ENCODE measurements around the gene PCDHB14. TPM values are rescaled to one million over a fixed set of nuclear protein-coding genes. Genes with fewer than 3 reads are reported as not detected.
A peak's percentile ranks its signal among the peaks of the same experiment; 100 is the strongest.
"Not testable (repeated sequence)": the region's sequence is repeated elsewhere in the genome, so short reads cannot be mapped to it uniquely, and the experiment has no call there.

The PCDHB14 gene
- total RNA-seq, 1 donor from 2014 or later: 16.5 TPM

GRCh38 chr5:141208478-141208877 lies 14.7 kb upstream of the PCDHB14 start, which contains the start of gene PCDHB12:
Gene PCDHB12 (plus strand): TSS chr5:141208719. CDS start chr5:141208908, 189 bp downstream.
- peak within 1 kb of the TSS; percentile 95 for H3K27ac Mint-ChIP-seq (ENCODE audit: unreplicated experiment)
- peaks cover 11% of the 10 kb centered on the region for H3K27me3 Mint-ChIP-seq (ENCODE audit: unreplicated experiment)
- peak; percentile 37 for DNase-seq
- no peaks in the 10 kb centered on the region for H3K4me1 Mint-ChIP-seq (ENCODE audit: low read depth, unreplicated experiment)
- H3K36me3 Mint-ChIP-seq (ENCODE audit: unreplicated experiment): peaks cover 30% of the 10 kb centered on the region
- peaks cover 20% of the 10 kb centered on the region for H3K9me3 Mint-ChIP-seq (ENCODE audit: unreplicated experiment)
- TF ChIP-seq CTCF (IDR thresholded peaks at IDR 0.05; ENCODE audit: partially characterized antibody, unreplicated experiment): peak; percentile 47
- H3K4me3 Mint-ChIP-seq (ENCODE audit: unreplicated experiment): peak within 1 kb of the TSS; percentile 82

DNA sequence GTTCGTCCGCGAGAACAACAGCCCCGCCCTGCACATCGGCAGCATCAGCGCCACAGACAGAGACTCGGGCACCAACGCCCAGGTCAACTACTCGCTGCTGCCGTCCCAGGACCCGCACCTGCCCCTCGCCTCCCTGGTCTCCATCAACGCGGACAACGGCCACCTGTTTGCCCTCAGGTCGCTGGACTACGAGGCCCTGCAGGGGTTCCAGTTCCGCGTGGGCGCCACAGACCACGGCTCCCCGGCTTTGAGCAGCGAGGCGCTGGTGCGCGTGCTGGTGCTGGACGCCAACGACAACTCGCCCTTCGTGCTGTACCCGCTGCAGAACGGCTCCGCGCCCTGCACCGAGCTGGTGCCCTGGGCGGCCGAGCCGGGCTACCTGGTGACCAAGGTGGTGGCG lies 12.9 kb upstream of the PCDHB14 start:
- Mint-ChIP-seq H3K27me3 (ENCODE audit: unreplicated experiment) (peaks cover 16% of the 10 kb centered on the region), H3K36me3 (ENCODE audit: unreplicated experiment) (peaks cover 43% of the 10 kb centered on the region)

GRCh38 chr5:141210849-141211248 lies 12.3 kb upstream of the PCDHB14 start:
- H3K9me3 Mint-ChIP-seq (ENCODE audit: unreplicated experiment): peaks cover 31% of the 10 kb centered on the region
- not testable (repeated sequence) for DNase-seq; H3K4me1 Mint-ChIP-seq (ENCODE audit: low read depth, unreplicated experiment); H3K27ac Mint-ChIP-seq (ENCODE audit: unreplicated experiment)
- peaks cover 45% of the 10 kb centered on the region for H3K36me3 Mint-ChIP-seq (ENCODE audit: unreplicated experiment)
- H3K27me3 Mint-ChIP-seq (ENCODE audit: unreplicated experiment): peaks cover 16% of the 10 kb centered on the region
- peak overlapping the region; percentile 46 for H3K4me3 Mint-ChIP-seq (ENCODE audit: unreplicated experiment)

More for the DNA sequence above, 12.9 kb upstream of the PCDHB14 start:
- not testable (repeated sequence) for H3K4me1 Mint-ChIP-seq (ENCODE audit: low read depth, unreplicated experiment); DNase-seq; H3K27ac Mint-ChIP-seq (ENCODE audit: unreplicated experiment); H3K4me3 Mint-ChIP-seq (ENCODE audit: unreplicated experiment)
- H3K9me3 Mint-ChIP-seq (ENCODE audit: unreplicated experiment): peaks cover 30% of the 10 kb centered on the region

GRCh38 chr5:141213656-141214339 lies 9.3 kb upstream of the PCDHB14 start, which contains the start of gene PCDHB13:
Gene PCDHB13 (plus strand): TSS chr5:141213919. CDS start chr5:141214124, 205 bp downstream.
- H3K27ac Mint-ChIP-seq (ENCODE audit: unreplicated experiment); H3K4me1 Mint-ChIP-seq (ENCODE audit: low read depth, unreplicated experiment): not testable (repeated sequence)
- DNase-seq: peak; percentile 63
- H3K9me3 Mint-ChIP-seq (ENCODE audit: unreplicated experiment): peaks cover 35% of the 10 kb centered on the region
- H3K27me3 Mint-ChIP-seq (ENCODE audit: unreplicated experiment): peaks cover 13% of the 10 kb centered on the region
- peak; percentile 28 for TF ChIP-seq CTCF (IDR thresholded peaks at IDR 0.05; ENCODE audit: partially characterized antibody, unreplicated experiment)
- H3K4me3 Mint-ChIP-seq (ENCODE audit: unreplicated experiment): peak within 1 kb of the TSS; percentile 75
- peaks cover 52% of the 10 kb centered on the region for H3K36me3 Mint-ChIP-seq (ENCODE audit: unreplicated experiment)

DNA sequence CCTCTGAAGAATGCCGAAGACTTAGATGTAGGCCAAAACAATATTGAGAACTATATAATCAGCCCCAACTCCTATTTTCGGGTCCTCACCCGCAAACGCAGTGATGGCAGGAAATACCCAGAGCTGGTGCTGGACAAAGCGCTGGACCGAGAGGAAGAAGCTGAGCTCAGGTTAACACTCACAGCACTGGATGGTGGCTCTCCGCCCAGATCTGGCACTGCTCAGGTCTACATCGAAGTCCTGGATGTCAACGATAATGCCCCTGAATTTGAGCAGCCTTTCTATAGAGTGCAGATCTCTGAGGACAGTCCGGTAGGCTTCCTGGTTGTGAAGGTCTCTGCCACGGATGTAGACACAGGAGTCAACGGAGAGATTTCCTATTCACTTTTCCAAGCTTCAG lies 8.6 kb upstream of the PCDHB14 start:
- not testable (repeated sequence) for DNase-seq; H3K27ac Mint-ChIP-seq (ENCODE audit: unreplicated experiment); H3K4me1 Mint-ChIP-seq (ENCODE audit: low read depth, unreplicated experiment); H3K4me3 Mint-ChIP-seq (ENCODE audit: unreplicated experiment)
- H3K27me3 Mint-ChIP-seq (ENCODE audit: unreplicated experiment): peaks cover 11% of the 10 kb centered on the region
- H3K36me3 Mint-ChIP-seq (ENCODE audit: unreplicated experiment): peaks cover 45% of the 10 kb centered on the region
- H3K9me3 Mint-ChIP-seq (ENCODE audit: unreplicated experiment): peaks cover 29% of the 10 kb centered on the region

DNA sequence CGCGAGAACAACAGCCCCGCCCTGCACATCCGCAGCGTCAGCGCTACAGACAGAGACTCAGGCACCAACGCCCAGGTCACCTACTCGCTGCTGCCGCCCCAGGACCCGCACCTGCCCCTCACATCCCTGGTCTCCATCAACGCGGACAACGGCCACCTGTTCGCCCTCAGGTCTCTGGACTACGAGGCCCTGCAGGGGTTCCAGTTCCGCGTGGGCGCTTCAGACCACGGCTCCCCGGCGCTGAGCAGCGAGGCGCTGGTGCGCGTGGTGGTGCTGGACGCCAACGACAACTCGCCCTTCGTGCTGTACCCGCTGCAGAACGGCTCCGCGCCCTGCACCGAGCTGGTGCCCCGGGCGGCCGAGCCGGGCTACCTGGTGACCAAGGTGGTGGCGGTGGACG lies 7.6 kb upstream of the PCDHB14 start:
- Mint-ChIP-seq H3K36me3 (ENCODE audit: unreplicated experiment) (peaks cover 39% of the 10 kb centered on the region), H3K9me3 (ENCODE audit: unreplicated experiment) (peaks cover 24% of the 10 kb centered on the region)
- H3K27me3 Mint-ChIP-seq (ENCODE audit: unreplicated experiment); H3K4me1 Mint-ChIP-seq (ENCODE audit: low read depth, unreplicated experiment); H3K27ac Mint-ChIP-seq (ENCODE audit: unreplicated experiment); DNase-seq; H3K4me3 Mint-ChIP-seq (ENCODE audit: unreplicated experiment): not testable (repeated sequence)

DNA sequence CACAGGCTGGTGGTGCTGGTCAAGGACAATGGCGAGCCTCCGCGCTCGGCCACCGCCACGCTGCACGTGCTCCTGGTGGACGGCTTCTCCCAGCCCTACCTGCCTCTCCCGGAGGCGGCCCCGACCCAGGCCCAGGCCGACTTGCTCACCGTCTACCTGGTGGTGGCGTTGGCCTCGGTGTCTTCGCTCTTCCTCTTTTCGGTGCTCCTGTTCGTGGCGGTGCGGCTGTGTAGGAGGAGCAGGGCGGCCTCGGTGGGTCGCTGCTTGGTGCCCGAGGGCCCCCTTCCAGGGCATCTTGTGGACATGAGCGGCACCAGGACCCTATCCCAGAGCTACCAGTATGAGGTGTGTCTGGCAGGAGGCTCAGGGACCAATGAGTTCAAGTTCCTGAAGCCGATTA lies 7.1 kb upstream of the PCDHB14 start:
- not testable (repeated sequence) for H3K27ac Mint-ChIP-seq (ENCODE audit: unreplicated experiment); H3K4me1 Mint-ChIP-seq (ENCODE audit: low read depth, unreplicated experiment); H3K4me3 Mint-ChIP-seq (ENCODE audit: unreplicated experiment); DNase-seq; H3K27me3 Mint-ChIP-seq (ENCODE audit: unreplicated experiment)
- H3K9me3 Mint-ChIP-seq (ENCODE audit: unreplicated experiment): peaks cover 22% of the 10 kb centered on the region
- peaks cover 36% of the 10 kb centered on the region for H3K36me3 Mint-ChIP-seq (ENCODE audit: unreplicated experiment)

GRCh38 chr5:141224844-141225243 lies 1.7 kb downstream of the PCDHB14 start:
- H3K27me3 Mint-ChIP-seq (ENCODE audit: unreplicated experiment); DNase-seq; H3K4me3 Mint-ChIP-seq (ENCODE audit: unreplicated experiment); H3K27ac Mint-ChIP-seq (ENCODE audit: unreplicated experiment); H3K4me1 Mint-ChIP-seq (ENCODE audit: low read depth, unreplicated experiment): not testable (repeated sequence)
- H3K36me3 Mint-ChIP-seq (ENCODE audit: unreplicated experiment): peaks cover 32% of the 10 kb centered on the region
- H3K9me3 Mint-ChIP-seq (ENCODE audit: unreplicated experiment): peaks cover 13% of the 10 kb centered on the region

GRCh38 chr5:141225421-141225820 lies 2.3 kb downstream of the PCDHB14 start:
- not testable (repeated sequence) for H3K4me3 Mint-ChIP-seq (ENCODE audit: unreplicated experiment); DNase-seq; H3K4me1 Mint-ChIP-seq (ENCODE audit: low read depth, unreplicated experiment); H3K27me3 Mint-ChIP-seq (ENCODE audit: unreplicated experiment); H3K27ac Mint-ChIP-seq (ENCODE audit: unreplicated experiment)
- Mint-ChIP-seq H3K36me3 (ENCODE audit: unreplicated experiment) (peaks cover 32% of the 10 kb centered on the region), H3K9me3 (ENCODE audit: unreplicated experiment) (peaks cover 13% of the 10 kb centered on the region)

All from glutamatergic neuron (in vitro differentiated cells).